ENCODE data around the gene POU4F3. TPM values are rescaled to one million over a fixed set of nuclear protein-coding genes. Genes with fewer than 3 reads are reported as not detected.
"Not testable (repeated sequence)": the region's sequence is repeated elsewhere in the genome, so short reads cannot be mapped to it uniquely, and the experiment has no call there.

The POU4F3 gene, protein sequence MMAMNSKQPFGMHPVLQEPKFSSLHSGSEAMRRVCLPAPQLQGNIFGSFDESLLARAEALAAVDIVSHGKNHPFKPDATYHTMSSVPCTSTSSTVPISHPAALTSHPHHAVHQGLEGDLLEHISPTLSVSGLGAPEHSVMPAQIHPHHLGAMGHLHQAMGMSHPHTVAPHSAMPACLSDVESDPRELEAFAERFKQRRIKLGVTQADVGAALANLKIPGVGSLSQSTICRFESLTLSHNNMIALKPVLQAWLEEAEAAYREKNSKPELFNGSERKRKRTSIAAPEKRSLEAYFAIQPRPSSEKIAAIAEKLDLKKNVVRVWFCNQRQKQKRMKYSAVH
- total RNA-seq, result not detected
- not detected for polyA plus RNA-seq (ENCODE audit: insufficient read depth, low read depth, low replicate concordance)
- long read RNA-seq, donor 1, result 0 reads
- long read RNA-seq, donor 2, result 0 reads

GRCh38 chr5:146338774-146339714 lies at the start of gene POU4F3:
Gene POU4F3, plus strand, starts transcription at chr5:146338839. Its CDS starts 274 bp downstream, at chr5:146339113.
- Histone ChIP-seq H3K27ac (no peak within 1 kb of the TSS), H3K27me3 (peaks cover 7% of the 10 kb centered on the region), H3K9me3 (no peaks in the 10 kb centered on the region), H3K4me3 (no peak within 1 kb of the TSS), H3K4me1 (peaks cover 5% of the 10 kb centered on the region), H3K36me3 (ENCODE audit: low read depth, missing control alignments) (no peaks in the 10 kb centered on the region)
- intact Hi-C loops (cut with DNase I; ENCODE audit: low total_unique reads), result no loop called here
- WGBS, 2 donors, result 1 to 2% methylated on average over 61 to 66 of the region's 70 CpGs
- no peak for DNase-seq
- TF ChIP-seq, protein P1, sequence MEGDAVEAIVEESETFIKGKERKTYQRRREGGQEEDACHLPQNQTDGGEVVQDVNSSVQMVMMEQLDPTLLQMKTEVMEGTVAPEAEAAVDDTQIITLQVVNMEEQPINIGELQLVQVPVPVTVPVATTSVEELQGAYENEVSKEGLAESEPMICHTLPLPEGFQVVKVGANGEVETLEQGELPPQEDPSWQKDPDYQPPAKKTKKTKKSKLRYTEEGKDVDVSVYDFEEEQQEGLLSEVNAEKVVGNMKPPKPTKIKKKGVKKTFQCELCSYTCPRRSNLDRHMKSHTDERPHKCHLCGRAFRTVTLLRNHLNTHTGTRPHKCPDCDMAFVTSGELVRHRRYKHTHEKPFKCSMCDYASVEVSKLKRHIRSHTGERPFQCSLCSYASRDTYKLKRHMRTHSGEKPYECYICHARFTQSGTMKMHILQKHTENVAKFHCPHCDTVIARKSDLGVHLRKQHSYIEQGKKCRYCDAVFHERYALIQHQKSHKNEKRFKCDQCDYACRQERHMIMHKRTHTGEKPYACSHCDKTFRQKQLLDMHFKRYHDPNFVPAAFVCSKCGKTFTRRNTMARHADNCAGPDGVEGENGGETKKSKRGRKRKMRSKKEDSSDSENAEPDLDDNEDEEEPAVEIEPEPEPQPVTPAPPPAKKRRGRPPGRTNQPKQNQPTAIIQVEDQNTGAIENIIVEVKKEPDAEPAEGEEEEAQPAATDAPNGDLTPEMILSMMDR (IDR thresholded peaks at IDR 0.05), result no peak
- TF ChIP-seq POLR2A (IDR thresholded peaks at IDR 0.05), result no peak

DNA sequence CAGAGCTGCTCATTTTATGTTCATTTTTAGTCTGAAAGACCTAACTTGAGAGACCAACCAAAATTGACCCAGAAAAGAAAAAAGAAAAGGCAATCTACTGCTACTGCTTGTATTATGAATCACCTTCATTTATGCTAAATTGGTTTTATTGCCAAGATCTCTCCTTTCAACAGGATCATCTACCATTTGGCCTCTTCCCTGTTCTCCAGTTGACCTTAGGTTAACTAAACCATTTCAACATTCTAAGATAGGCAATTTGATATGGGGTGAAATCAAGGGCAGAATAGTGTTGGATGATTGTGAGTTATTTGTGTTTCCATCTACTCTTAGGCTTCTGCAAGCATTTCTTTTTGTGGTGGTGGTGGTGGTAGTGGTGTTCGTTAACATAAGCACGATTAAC lies 48.3 kb upstream of the POU4F3 start:
- intact Hi-C loops (cut with DNase I; ENCODE audit: low total_unique reads), result loop anchor here (10.0 kb wide), 1 partner anchor 134 kb away; no protein-coding TSS in a partner anchor
- H3K27me3 ChIP-seq, result no peaks in the 10 kb centered on the region
- H3K27ac ChIP-seq, result no peak overlapping the region
- DNase-seq, result no peak
- no peaks in the 10 kb centered on the region for H3K4me1 ChIP-seq
- TF ChIP-seq, protein P1 (IDR thresholded peaks at IDR 0.05), result no peak
- TF ChIP-seq POLR2A (IDR thresholded peaks at IDR 0.05), result no peak
- H3K4me3 ChIP-seq, result no peak overlapping the region
- 95 to 97% methylated on average over 2 of the region's 2 CpGs for WGBS, 2 donors
- no peaks in the 10 kb centered on the region for H3K9me3 ChIP-seq
- H3K36me3 ChIP-seq (ENCODE audit: low read depth, missing control alignments), result no peaks in the 10 kb centered on the region

DNA sequence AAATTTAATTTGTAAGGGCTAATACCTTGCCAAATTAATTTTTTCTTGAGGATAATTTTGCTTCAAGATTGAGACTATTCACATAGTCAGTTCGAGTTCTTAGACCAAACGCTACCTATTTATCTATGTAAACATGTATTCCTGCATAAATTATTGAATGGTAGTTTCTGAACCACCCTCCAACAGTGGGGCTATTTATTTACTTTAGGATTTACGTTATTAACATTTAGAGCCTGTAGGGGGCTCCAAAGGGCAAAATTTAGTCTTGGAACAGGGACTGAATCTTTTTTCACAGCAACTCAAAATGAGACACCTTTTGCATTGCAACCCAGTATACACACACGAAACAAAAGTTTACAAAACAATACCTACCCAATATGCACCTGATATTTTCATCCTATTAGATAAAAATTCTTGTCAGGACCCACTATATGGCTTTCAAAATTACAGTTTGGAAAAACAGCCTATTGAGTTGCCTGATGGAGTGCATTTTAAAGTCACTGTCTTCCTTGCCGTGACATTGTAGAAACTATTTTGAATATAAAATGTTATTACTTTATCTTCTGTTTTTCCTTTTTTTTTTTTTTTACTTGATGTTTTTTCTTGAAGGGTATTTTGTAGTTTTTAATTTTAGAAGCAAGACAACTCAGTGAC lies 47.1 kb upstream of the POU4F3 start:
- H3K4me3 ChIP-seq, result no peak overlapping the region
- no peaks in the 10 kb centered on the region for H3K27me3 ChIP-seq
- no peaks in the 10 kb centered on the region for H3K9me3 ChIP-seq
- H3K27ac ChIP-seq, result no peak overlapping the region
- no peak for TF ChIP-seq POLR2A (IDR thresholded peaks at IDR 0.05)
- TF ChIP-seq, protein P1 (IDR thresholded peaks at IDR 0.05), result peak in 1 of 3 experiments; percentile 58
- 37 to 46% methylated on average over 5 of the region's 5 CpGs for WGBS, 2 donors
- DNase-seq, result no peak
- H3K36me3 ChIP-seq (ENCODE audit: low read depth, missing control alignments), result no peaks in the 10 kb centered on the region
- H3K4me1 ChIP-seq, result no peaks in the 10 kb centered on the region
- intact Hi-C loops (cut with DNase I; ENCODE audit: low total_unique reads), result loop anchor here (10.0 kb wide), 1 partner anchor 133 kb away; no protein-coding TSS in a partner anchor

- no peaks in the 10 kb centered on the region for H3K36me3 ChIP-seq (ENCODE audit: low read depth, missing control alignments)
- DNase-seq, result no peak
- intact Hi-C loops (cut with DNase I; ENCODE audit: low total_unique reads), result loop anchor here (10.0 kb wide), 1 partner anchor 129 kb away; no protein-coding TSS in a partner anchor
- no peak for TF ChIP-seq POLR2A (IDR thresholded peaks at IDR 0.05)
- TF ChIP-seq, protein P1 (IDR thresholded peaks at IDR 0.05), result no peak
- no peaks in the 10 kb centered on the region for H3K9me3 ChIP-seq
- WGBS, 2 donors, result 76 to 78% methylated on average over 7 of the region's 7 CpGs
- no peak overlapping the region for H3K27ac ChIP-seq
- H3K4me1 ChIP-seq, result no peaks in the 10 kb centered on the region
- H3K4me3 ChIP-seq, result no peak overlapping the region
- no peaks in the 10 kb centered on the region for H3K27me3 ChIP-seq
Observed at GRCh38 chr5:146296245-146296644, 42.4 kb upstream of the POU4F3 start.

DNA sequence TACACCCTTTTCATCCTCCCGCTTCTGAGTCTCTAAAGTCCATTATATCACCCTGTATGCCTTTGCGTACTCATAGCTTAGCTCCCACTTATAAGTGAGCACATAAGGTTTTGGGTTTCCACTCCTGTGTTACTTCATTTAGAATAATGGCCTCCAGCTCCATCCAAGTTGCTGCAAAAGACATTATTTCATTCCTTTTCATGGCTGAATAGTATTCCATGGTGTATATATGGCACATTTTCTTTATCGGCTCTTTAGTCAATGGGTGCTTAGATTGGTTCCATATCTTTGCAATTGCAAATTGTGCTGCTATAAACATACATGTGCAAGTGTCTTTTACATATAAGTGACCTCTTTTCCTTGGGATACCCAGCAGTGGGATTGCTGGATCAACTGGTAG lies 39.7 kb upstream of the POU4F3 start:
- 88 to 96% methylated on average over 3 of the region's 3 CpGs for WGBS, 2 donors
- H3K27me3 ChIP-seq; H3K36me3 ChIP-seq (ENCODE audit: low read depth, missing control alignments); H3K9me3 ChIP-seq; DNase-seq; H3K4me1 ChIP-seq; H3K27ac ChIP-seq; H3K4me3 ChIP-seq: not testable (repeated sequence)
- intact Hi-C loops (cut with DNase I; ENCODE audit: low total_unique reads), result loop anchor here (10.0 kb wide), 1 partner anchor 126 kb away; no protein-coding TSS in a partner anchor

Data from testis (tissue), 5 donors.